ENCODE data around the gene PPP2R5E.
A peak's percentile ranks its signal among the peaks of the same experiment; 100 is the strongest.

Gene PPP2R5E

GRCh38 chr14:63453443-63453936 is 89.7 kb downstream of the PPP2R5E start:
- H3K27me3 ChIP-seq (ENCODE audit: insufficient read depth, poor library complexity, severe bottlenecking) = no peaks in the 10 kb centered on the region
- H3K9me3 ChIP-seq (ENCODE audit: severe bottlenecking) = no peaks in the 10 kb centered on the region
- TF ChIP-seq, protein P1, sequence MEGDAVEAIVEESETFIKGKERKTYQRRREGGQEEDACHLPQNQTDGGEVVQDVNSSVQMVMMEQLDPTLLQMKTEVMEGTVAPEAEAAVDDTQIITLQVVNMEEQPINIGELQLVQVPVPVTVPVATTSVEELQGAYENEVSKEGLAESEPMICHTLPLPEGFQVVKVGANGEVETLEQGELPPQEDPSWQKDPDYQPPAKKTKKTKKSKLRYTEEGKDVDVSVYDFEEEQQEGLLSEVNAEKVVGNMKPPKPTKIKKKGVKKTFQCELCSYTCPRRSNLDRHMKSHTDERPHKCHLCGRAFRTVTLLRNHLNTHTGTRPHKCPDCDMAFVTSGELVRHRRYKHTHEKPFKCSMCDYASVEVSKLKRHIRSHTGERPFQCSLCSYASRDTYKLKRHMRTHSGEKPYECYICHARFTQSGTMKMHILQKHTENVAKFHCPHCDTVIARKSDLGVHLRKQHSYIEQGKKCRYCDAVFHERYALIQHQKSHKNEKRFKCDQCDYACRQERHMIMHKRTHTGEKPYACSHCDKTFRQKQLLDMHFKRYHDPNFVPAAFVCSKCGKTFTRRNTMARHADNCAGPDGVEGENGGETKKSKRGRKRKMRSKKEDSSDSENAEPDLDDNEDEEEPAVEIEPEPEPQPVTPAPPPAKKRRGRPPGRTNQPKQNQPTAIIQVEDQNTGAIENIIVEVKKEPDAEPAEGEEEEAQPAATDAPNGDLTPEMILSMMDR (IDR thresholded peaks at IDR 0.05; ENCODE audit: poor library complexity, severe bottlenecking) = no peak
- H3K27ac ChIP-seq (ENCODE audit: poor library complexity, severe bottlenecking) = no peak overlapping the region
- no peak overlapping the region for H3K4me3 ChIP-seq (ENCODE audit: severe bottlenecking)
- no peak for ATAC-seq (ENCODE audit: low read depth)
- 0 out of 2 replicates have a peak, but pooled peaks cover 13% of the 10 kb centered on the region for H3K36me3 ChIP-seq (ENCODE audit: low read depth)
- no peak for DNase-seq (ENCODE audit: low spot score)
- H3K4me1 ChIP-seq (ENCODE audit: insufficient read depth, poor library complexity, severe bottlenecking) = peaks cover 11% of the 10 kb centered on the region

DNA sequence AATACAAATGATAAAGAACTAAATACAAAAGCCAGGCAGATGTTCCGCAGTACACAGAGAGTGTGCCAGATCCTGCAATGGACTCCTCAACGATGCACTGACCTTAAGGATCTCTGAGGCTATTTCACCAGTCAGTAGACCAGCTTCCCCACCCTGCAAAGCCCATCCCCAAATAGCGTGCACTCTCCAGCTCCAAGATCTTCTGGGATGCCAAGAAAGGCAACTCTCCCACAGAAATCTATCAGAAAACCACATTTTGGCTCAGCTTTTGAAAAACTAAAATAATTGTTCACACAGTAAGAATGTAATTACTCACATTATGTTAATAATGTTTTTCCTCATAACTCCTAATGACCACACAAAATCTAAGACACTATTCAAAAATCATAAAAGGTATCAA is 90.4 kb downstream of the PPP2R5E start:
- DNase-seq (ENCODE audit: low spot score) = no peak
- Histone ChIP-seq H3K4me3 (ENCODE audit: severe bottlenecking) (no peak overlapping the region), H3K36me3 (ENCODE audit: low read depth) (0 out of 2 replicates have a peak, but pooled peaks cover 13% of the 10 kb centered on the region), H3K27ac (ENCODE audit: poor library complexity, severe bottlenecking) (no peak overlapping the region), H3K27me3 (ENCODE audit: insufficient read depth, poor library complexity, severe bottlenecking) (no peaks in the 10 kb centered on the region), H3K4me1 (ENCODE audit: insufficient read depth, poor library complexity, severe bottlenecking) (peaks cover 14% of the 10 kb centered on the region), H3K9me3 (ENCODE audit: severe bottlenecking) (no peaks in the 10 kb centered on the region)
- ATAC-seq (ENCODE audit: low read depth) = no peak
- TF ChIP-seq, protein P1 (IDR thresholded peaks at IDR 0.05; ENCODE audit: poor library complexity, severe bottlenecking) = no peak

DNA sequence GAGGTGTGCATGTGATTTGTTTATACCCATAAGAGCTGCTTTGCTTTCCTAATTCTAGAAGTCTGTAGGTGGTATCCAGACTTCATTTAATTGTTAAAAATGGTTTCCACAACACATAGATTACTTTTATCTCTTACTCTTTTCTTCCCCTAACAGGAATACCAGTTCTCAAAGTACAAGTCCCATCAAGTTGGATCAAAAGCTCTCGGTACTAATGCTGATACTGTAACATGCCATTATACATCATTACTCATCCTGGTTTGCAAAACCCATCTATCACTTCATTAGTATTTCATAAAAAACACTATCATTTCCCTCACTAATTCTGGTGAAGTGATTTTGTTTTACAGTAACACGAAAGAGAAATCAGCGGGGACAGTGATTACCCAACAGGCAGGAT is 94.3 kb downstream of the PPP2R5E start:
- DNase-seq (ENCODE audit: low spot score) = no peak
- TF ChIP-seq, protein P1 (IDR thresholded peaks at IDR 0.05; ENCODE audit: poor library complexity, severe bottlenecking) = no peak
- Histone ChIP-seq H3K4me3 (ENCODE audit: severe bottlenecking) (no peak overlapping the region), H3K36me3 (ENCODE audit: low read depth) (0 out of 2 replicates have a peak, but pooled peaks cover 8% of the 10 kb centered on the region), H3K4me1 (ENCODE audit: insufficient read depth, poor library complexity, severe bottlenecking) (peaks cover 14% of the 10 kb centered on the region), H3K27me3 (ENCODE audit: insufficient read depth, poor library complexity, severe bottlenecking) (no peaks in the 10 kb centered on the region), H3K9me3 (ENCODE audit: severe bottlenecking) (no peaks in the 10 kb centered on the region), H3K27ac (ENCODE audit: poor library complexity, severe bottlenecking) (peak overlapping the region; percentile 9)
- peak; percentile 90 for ATAC-seq (ENCODE audit: low read depth)

DNA sequence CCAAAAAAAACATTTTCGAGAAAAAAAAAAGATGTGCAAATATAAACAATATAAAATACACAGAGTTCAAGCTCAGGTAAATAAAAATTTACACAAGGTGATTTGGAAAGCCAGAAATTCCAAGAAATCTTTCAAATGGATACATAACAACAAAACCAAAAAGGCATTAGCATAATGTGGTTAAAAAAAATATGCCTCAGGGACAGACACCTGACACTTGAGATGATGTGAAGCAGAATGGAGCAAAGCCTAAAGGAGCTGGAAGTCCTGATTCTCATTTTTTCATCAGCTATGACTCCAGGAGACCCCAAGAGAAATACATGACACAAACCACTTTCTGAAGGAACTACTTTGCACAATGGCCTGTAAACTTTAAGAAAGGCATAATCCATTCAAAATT is 98.6 kb downstream of the PPP2R5E start:
- TF ChIP-seq, protein P1 (IDR thresholded peaks at IDR 0.05; ENCODE audit: poor library complexity, severe bottlenecking) = no peak
- no peak overlapping the region for H3K27ac ChIP-seq (ENCODE audit: poor library complexity, severe bottlenecking)
- DNase-seq (ENCODE audit: low spot score) (no peak), ATAC-seq (ENCODE audit: low read depth) (no peak)
- H3K9me3 ChIP-seq (ENCODE audit: severe bottlenecking) = no peaks in the 10 kb centered on the region
- H3K4me3 ChIP-seq (ENCODE audit: severe bottlenecking) = no peak overlapping the region
- peaks cover 14% of the 10 kb centered on the region for H3K4me1 ChIP-seq (ENCODE audit: insufficient read depth, poor library complexity, severe bottlenecking)
- H3K36me3 ChIP-seq (ENCODE audit: low read depth) = no peaks in the 10 kb centered on the region
- no peaks in the 10 kb centered on the region for H3K27me3 ChIP-seq (ENCODE audit: insufficient read depth, poor library complexity, severe bottlenecking)

- Histone ChIP-seq H3K36me3 (ENCODE audit: low read depth) (no peaks in the 10 kb centered on the region), H3K9me3 (ENCODE audit: severe bottlenecking) (no peaks in the 10 kb centered on the region), H3K4me3 (ENCODE audit: severe bottlenecking) (no peak overlapping the region), H3K27me3 (ENCODE audit: insufficient read depth, poor library complexity, severe bottlenecking) (no peaks in the 10 kb centered on the region), H3K27ac (ENCODE audit: poor library complexity, severe bottlenecking) (no peak overlapping the region), H3K4me1 (ENCODE audit: insufficient read depth, poor library complexity, severe bottlenecking) (peaks cover 11% of the 10 kb centered on the region)
- TF ChIP-seq, protein P1 (IDR thresholded peaks at IDR 0.05; ENCODE audit: poor library complexity, severe bottlenecking) = no peak
- ATAC-seq (ENCODE audit: low read depth) = no peak
- DNase-seq (ENCODE audit: low spot score) = no peak
These were observed 99.2 kb downstream of the PPP2R5E start for GRCh38 chr14:63443988-63444387.
